Heart left ventricle (tissue), 13 donors: Measurements from ENCODE around the gene DLK2.

Source experiments
- POLR2A ChIP-seq, 2 donors: fragments of 450-650 bp; IDR thresholded peaks; one replicate each; pipeline ENCODE4 v1.6.1; 2017; ENCODE audit warnings: antibody characterized with exemption in 2 of 2, mild to moderate bottlenecking in 2 of 2, moderate library complexity in 2 of 2
- TF ChIP-seq, protein P1 (sequence below), 12 donors: fragments of 200-600 bp; sonication (generic) in 4 of 12; IDR thresholded peaks; one replicate each; pipeline versions ENCODE4 v1.5.0 to v1.8.0; 2018 to 2022; ENCODE audit warnings: antibody characterized with exemption in 12 of 12, mild to moderate bottlenecking in 5 of 12
- donor health status: ischemic (EF 13 %, LVEDD 7.1; RV severe dilation, severe dysfunction).
- donor health status: DM: no; HTN: yes; CAD: no.
- donor health status: DM: no; HTN: no; CAD: no.
- donor health status: ischemic (EF 25% LVEDD 6.9; RV normal size, moderate dysfunction).
- donor health status: ischemic (EF 25% LVEDD 5.7; RV mildly dilated, moderate dysfunction).
- donor health status: ischemic (EF 35%, LVEDD 5.7; RV mildly dilated, moderate dysfunction).
- donor health status: nonischemic (EF 11% LVEDD 7.7; RV severe dilation, severe dysfunction).
- donor health status: DM: yes; HTN: yes; CAD: no.
- donor health status: PGD.
- donor health status: ischemic (EF 29% LVEDD 5.4; RV normal size, mild dysfunction).
- donor health status: nonischemic (EF 23%, LVEDD 6.1; RV moderate dilation, normal function).

- TF ChIP-seq, protein P1, sequence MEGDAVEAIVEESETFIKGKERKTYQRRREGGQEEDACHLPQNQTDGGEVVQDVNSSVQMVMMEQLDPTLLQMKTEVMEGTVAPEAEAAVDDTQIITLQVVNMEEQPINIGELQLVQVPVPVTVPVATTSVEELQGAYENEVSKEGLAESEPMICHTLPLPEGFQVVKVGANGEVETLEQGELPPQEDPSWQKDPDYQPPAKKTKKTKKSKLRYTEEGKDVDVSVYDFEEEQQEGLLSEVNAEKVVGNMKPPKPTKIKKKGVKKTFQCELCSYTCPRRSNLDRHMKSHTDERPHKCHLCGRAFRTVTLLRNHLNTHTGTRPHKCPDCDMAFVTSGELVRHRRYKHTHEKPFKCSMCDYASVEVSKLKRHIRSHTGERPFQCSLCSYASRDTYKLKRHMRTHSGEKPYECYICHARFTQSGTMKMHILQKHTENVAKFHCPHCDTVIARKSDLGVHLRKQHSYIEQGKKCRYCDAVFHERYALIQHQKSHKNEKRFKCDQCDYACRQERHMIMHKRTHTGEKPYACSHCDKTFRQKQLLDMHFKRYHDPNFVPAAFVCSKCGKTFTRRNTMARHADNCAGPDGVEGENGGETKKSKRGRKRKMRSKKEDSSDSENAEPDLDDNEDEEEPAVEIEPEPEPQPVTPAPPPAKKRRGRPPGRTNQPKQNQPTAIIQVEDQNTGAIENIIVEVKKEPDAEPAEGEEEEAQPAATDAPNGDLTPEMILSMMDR (IDR thresholded peaks at IDR 0.05) = no peak
- no peak for TF ChIP-seq POLR2A (IDR thresholded peaks at IDR 0.05)
These were observed 19.5 kb downstream of the DLK2 start for GRCh38 chr6:43435682-43436437.
